Activated CD4-positive, CD25-positive, alpha-beta regulatory T cell treated with anti-CD3 and anti-CD28 coated beads, Interleukin-2, amount 50 U/mL, for 24 hours (primary cell): ENCODE data around the gene TIAM2.
"Not testable (repeated sequence)": the region's sequence is repeated elsewhere in the genome, so short reads cannot be mapped to it uniquely, and the experiment has no call there.

ENCODE experiments used
- ATAC-seq, 2 donors: fragments of 150-1000 bp; cut with Tn5 transposase; one replicate each; pipeline ENCODE4 v1.10.0; 2021; ENCODE audit warnings: mild to moderate bottlenecking in 1 of 2, moderate library complexity in 1 of 2

Gene TIAM2

GRCh38 chr6:155171747-155172449 lies 176.8 kb downstream of the TIAM2 start:
- ATAC-seq, result no peak

GRCh38 chr6:155173488-155173887 lies 178.4 kb downstream of the TIAM2 start:
- ATAC-seq, result no peak

- ATAC-seq, result peak in 1 of 2 donors; percentile 37
Measured at GRCh38 chr6:155174576-155175211, 179.6 kb downstream of the TIAM2 start.

- ATAC-seq, result no peak
Measured at GRCh38 chr6:155177363-155177961, 182.3 kb downstream of the TIAM2 start.

GRCh38 chr6:155181498-155181897 lies 186.4 kb downstream of the TIAM2 start:
- peak; percentile 23 to 45 for ATAC-seq

- ATAC-seq, result no peak
Measured at GRCh38 chr6:155182103-155182502, 187.0 kb downstream of the TIAM2 start.

- no peak for ATAC-seq
Measured at GRCh38 chr6:155183095-155183494, 188.0 kb downstream of the TIAM2 start.

GRCh38 chr6:155185041-155185440 lies 189.9 kb downstream of the TIAM2 start:
- ATAC-seq, result not testable (repeated sequence)

GRCh38 chr6:155185544-155185943 lies 190.4 kb downstream of the TIAM2 start:
- no peak for ATAC-seq

- ATAC-seq, result peak; percentile 95 to 96
Measured at GRCh38 chr6:155186052-155186658, 191.0 kb downstream of the TIAM2 start.

GRCh38 chr6:155187106-155187505 lies 192.0 kb downstream of the TIAM2 start:
- ATAC-seq, result no peak

- ATAC-seq, result no peak
Measured at GRCh38 chr6:155187994-155188706, 193.0 kb downstream of the TIAM2 start.

- no peak for ATAC-seq
Measured at GRCh38 chr6:155188707-155189496, 193.8 kb downstream of the TIAM2 start.

- no peak for ATAC-seq
Measured at GRCh38 chr6:155190677-155191076, 195.6 kb downstream of the TIAM2 start.

GRCh38 chr6:155193526-155193925 lies 198.4 kb downstream of the TIAM2 start:
- ATAC-seq, result no peak

- ATAC-seq, result no peak
Measured at GRCh38 chr6:155194399-155194798, 199.3 kb downstream of the TIAM2 start.

- no peak for ATAC-seq
Measured at GRCh38 chr6:155195903-155196302, 200.8 kb downstream of the TIAM2 start.

- no peak for ATAC-seq
Measured at GRCh38 chr6:155196911-155197310, 201.8 kb downstream of the TIAM2 start.

GRCh38 chr6:155197932-155198331 lies 202.8 kb downstream of the TIAM2 start:
- ATAC-seq, result no peak

- no peak for ATAC-seq
Measured at GRCh38 chr6:155200012-155200411, 204.9 kb downstream of the TIAM2 start.

- ATAC-seq, result peak; percentile 17 to 66
Measured at GRCh38 chr6:155201461-155202226, 206.5 kb downstream of the TIAM2 start.
